SK-N-SH (cell line): ENCODE measurements around the gene ZNF586. TPM values are rescaled to one million over a fixed set of nuclear protein-coding genes. Genes with fewer than 3 reads are reported as not detected.
"Not testable (repeated sequence)": the region's sequence is repeated elsewhere in the genome, so short reads cannot be mapped to it uniquely, and the experiment has no call there.

Experiments
- CTCF ChIA-PET: fragments of 300-600, 350-600 bp; formaldehyde crosslinking; extraction: SDS; loops from one replicate; lab custom pipeline; 2021; lab: Yijun Ruan, JAX
- POLR2A ChIA-PET: fragments of 350-600 bp; sonication (Branson Sonifier 250); formaldehyde crosslinking; extraction: SDS; loops from one replicate; lab custom pipeline; 2020; ENCODE audit warnings: antibody characterized with exemption, inconsistent platforms; lab: Yijun Ruan, JAX
- DNase-seq: peaks from one replicate; pipeline ENCODE4 v3.0.0; 2012
- H2AFZ ChIP-seq: fragments of 200-600 bp; sonication (generic); 2 replicates; pipeline ENCODE4 v1.8.1; 2016; ENCODE audit warnings: antibody characterized with exemption, mild to moderate bottlenecking, low read depth
- H3F3A ChIP-seq: fragments of 200-600 bp; sonication (generic); replicated peaks from 2 replicates; pipeline ENCODE3; 2016; ENCODE audit warnings: antibody characterized with exemption, mild to moderate bottlenecking; ENCODE audit not compliant: insufficient read depth
- H3K27ac ChIP-seq, 2 experiments: fragments of 200-500 bp in 1 of 2; fragments of 200-600 bp in 1 of 2; sonication (Bioruptor generic) in 1 of 2; sonication (generic), shearing (Covaris generic) in 1 of 2; 2 replicates each; pipeline versions ENCODE4 v1.5.1 to v1.6.1; 2014 to 2016; ENCODE audit warnings: low read depth in 2 of 2, inconsistent platforms in 1 of 2, low read length in 1 of 2, mild to moderate bottlenecking in 1 of 2, mixed read lengths in 1 of 2
- H3K27me3 ChIP-seq: fragments of 200-600 bp; sonication (generic), shearing (Covaris generic); 2 replicates; pipeline ENCODE4 v1.6.1; 2016; ENCODE audit warnings: mixed run types; ENCODE audit not compliant: insufficient read depth
- H3K36me3 ChIP-seq, 2 experiments: fragments of 200-500 bp in 1 of 2; fragments of 200-600 bp in 1 of 2; sonication (Bioruptor generic) in 1 of 2; sonication (generic) in 1 of 2; replicated peaks in 1 of 2; 2 replicates each; pipeline versions ENCODE3 to v1.5.1; 2014 to 2016; ENCODE audit warnings: low read length in 1 of 2, mild to moderate bottlenecking in 1 of 2; ENCODE audit not compliant: insufficient read depth in 2 of 2, control insufficient read depth in 1 of 2
- H3K4me1 ChIP-seq, 2 experiments: fragments of 200-500 bp in 1 of 2; fragments of 200-600 bp in 1 of 2; sonication (Bioruptor generic) in 1 of 2; sonication (generic), shearing (Covaris generic) in 1 of 2; 2 replicates each; pipeline versions ENCODE4 v1.5.1 to v1.6.1; 2014 to 2016; ENCODE audit warnings: low read depth in 1 of 2, low read length in 1 of 2, mixed run types in 1 of 2; ENCODE audit not compliant: insufficient read depth in 2 of 2, control insufficient read depth in 1 of 2
- H3K4me2 ChIP-seq: fragments of 200-600 bp; sonication (generic), shearing (Covaris generic); 2 replicates; pipeline ENCODE4 v1.6.1; 2017; ENCODE audit warnings: mixed run types
- H3K4me3 ChIP-seq, 2 experiments: fragments of 200-500 bp in 1 of 2; fragments of 200-600 bp in 1 of 2; sonication (Bioruptor generic) in 1 of 2; sonication (generic), shearing (Covaris generic) in 1 of 2; 2 replicates each; pipeline versions ENCODE4 v1.5.1 to v1.8.1; 2014 to 2016; ENCODE audit warnings: low read depth in 2 of 2, inconsistent platforms in 1 of 2, low read length in 1 of 2, mild to moderate bottlenecking in 1 of 2, mixed read lengths in 1 of 2, moderate library complexity in 1 of 2
- H3K79me2 ChIP-seq: fragments of 200-600 bp; sonication (generic); 2 replicates; pipeline ENCODE4 v1.8.1; 2017; ENCODE audit warnings: mild to moderate bottlenecking; ENCODE audit not compliant: insufficient read depth
- H3K9ac ChIP-seq: fragments of 200-600 bp; sonication (generic); 2 replicates; pipeline ENCODE4 v1.6.1; 2017; ENCODE audit warnings: mixed run types
- H3K9me2 ChIP-seq: fragments of 200-600 bp; sonication (generic); 2 replicates; pipeline ENCODE4 v1.6.1; 2017; ENCODE audit warnings: mixed run types
- H3K9me3 ChIP-seq: fragments of 200-600 bp; sonication (generic); 2 replicates; pipeline ENCODE4 v1.6.1; 2017; ENCODE audit warnings: mixed run types, mild to moderate bottlenecking, moderate library complexity
- H4K20me1 ChIP-seq: fragments of 200-600 bp; sonication (generic); 2 replicates; pipeline ENCODE4 v1.6.1; 2017; ENCODE audit warnings: mild to moderate bottlenecking, mixed run types; ENCODE audit not compliant: insufficient read depth
- FOXM1 ChIP-seq: IDR thresholded peaks from 2 replicates; pipeline ENCODE4 v1.4.0; 2012; ENCODE audit warnings: low read depth, mild to moderate bottlenecking
- MEF2A ChIP-seq: IDR thresholded peaks from 2 replicates; pipeline ENCODE4 v1.4.0; 2012; ENCODE audit warnings: low read depth, borderline replicate concordance
- RAD21 ChIP-seq: IDR thresholded peaks from 2 replicates; pipeline ENCODE4 v1.6.1; 2012; ENCODE audit warnings: mild to moderate bottlenecking, low read length
- RXRA ChIP-seq: IDR thresholded peaks from 2 replicates; pipeline ENCODE4 v1.4.0; 2012; ENCODE audit warnings: low read depth, mild to moderate bottlenecking, borderline replicate concordance
- SMC3 ChIP-seq: IDR thresholded peaks from 2 replicates; pipeline ENCODE4 v1.6.1; 2012; ENCODE audit warnings: low read depth, low read length, improper control_type of control experiment
- TCF12 ChIP-seq: IDR thresholded peaks from 2 replicates; pipeline ENCODE4 v1.4.0; 2012
- WGBS: methylation state at CpG from one replicate; pipeline ENCODE4 v1.1.6; 2017; ENCODE audit warnings: low lambda C conversion rate; 5-methylcytosine and 5-hydroxymethylcytosine counted together
- polyA plus RNA-seq, 3 experiments: library from polyadenylated mRNA; depleted of rRNA; stranded (reverse); fragments of >200 nt; gene quantifications; 2 replicates each; pipeline ENCODE4 v1.2.3, GENCODE V29; 2012
- TF ChIP-seq, protein P1 (sequence below): IDR thresholded peaks from 2 replicates; pipeline ENCODE4 v1.4.0; 2012; ENCODE audit warnings: low read depth, borderline replicate concordance

ZNF586 gene
- polyA plus RNA-seq, 1 of the 3 experiments (the other 2 are of a cell fraction), result 3.5 TPM

DNA sequence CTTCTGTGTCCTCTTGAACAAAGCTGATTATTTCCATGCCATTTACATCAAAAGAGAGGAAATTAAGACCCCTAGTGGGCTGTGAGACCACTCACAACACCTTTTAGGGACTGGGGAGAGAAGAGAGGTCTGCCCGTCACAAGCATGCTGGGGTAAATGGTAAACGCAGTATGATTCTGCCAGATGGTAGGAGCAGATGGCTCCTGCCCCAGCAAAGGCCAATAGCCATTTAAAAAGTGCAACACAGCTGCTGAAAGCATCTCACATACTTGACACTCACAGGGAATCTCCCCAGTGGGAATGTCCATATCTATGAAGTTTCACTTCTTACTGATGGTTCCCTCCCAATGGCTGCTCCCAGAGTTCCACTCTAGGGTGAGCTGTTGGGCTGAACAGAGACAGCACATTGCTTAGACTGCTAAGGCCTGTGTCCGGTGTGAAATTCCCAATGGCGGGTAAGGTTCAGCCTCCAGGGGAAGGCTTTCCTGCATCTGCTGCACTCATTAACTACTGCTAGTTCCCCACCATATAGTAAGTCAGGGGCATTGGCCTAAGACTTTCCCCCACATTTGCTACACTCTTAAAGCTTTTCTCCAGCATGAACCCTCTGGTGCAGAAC is 49.5 kb upstream of the ZNF586 start (continued):
- TF ChIP-seq, protein P1, sequence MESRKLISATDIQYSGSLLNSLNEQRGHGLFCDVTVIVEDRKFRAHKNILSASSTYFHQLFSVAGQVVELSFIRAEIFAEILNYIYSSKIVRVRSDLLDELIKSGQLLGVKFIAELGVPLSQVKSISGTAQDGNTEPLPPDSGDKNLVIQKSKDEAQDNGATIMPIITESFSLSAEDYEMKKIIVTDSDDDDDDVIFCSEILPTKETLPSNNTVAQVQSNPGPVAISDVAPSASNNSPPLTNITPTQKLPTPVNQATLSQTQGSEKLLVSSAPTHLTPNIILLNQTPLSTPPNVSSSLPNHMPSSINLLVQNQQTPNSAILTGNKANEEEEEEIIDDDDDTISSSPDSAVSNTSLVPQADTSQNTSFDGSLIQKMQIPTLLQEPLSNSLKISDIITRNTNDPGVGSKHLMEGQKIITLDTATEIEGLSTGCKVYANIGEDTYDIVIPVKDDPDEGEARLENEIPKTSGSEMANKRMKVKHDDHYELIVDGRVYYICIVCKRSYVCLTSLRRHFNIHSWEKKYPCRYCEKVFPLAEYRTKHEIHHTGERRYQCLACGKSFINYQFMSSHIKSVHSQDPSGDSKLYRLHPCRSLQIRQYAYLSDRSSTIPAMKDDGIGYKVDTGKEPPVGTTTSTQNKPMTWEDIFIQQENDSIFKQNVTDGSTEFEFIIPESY, result no peak
- TF ChIP-seq RAD21 (no peak), SMC3 (no peak), TCF12 (no peak), FOXM1 (no peak), MEF2A (no peak)

DNA sequence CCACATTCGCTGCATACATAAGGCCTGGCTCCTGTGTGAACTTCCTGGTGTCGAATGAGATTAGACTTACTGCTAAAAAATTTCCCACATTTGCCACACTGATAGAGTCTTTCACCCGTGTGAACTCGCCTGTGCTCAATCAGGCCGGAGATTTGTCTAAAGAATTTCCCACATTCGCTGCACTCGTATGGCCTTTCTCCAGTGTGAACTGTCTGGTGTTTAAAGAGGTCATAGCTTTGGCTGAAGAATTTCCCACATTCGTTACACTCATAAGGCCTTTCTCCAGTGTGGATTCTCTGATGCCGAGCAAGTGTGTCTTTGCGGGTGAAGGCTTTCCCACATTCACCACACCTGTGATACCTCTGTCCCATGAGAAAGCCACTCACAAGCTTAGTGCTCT is 48.6 kb upstream of the ZNF586 start:
- H3F3A ChIP-seq, result no peaks in the 10 kb centered on the region
- H3K27me3 ChIP-seq, result no peaks in the 10 kb centered on the region
- no peak overlapping the region for H3K4me2 ChIP-seq
- H3K9ac ChIP-seq, result no peak overlapping the region
- WGBS, result 93% methylated on average over 10 of the region's 10 CpGs
- DNase-seq, result no peak
- H3K4me1 ChIP-seq, result no peaks in the 10 kb centered on the region
- peaks cover 0 to 17% of the 10 kb centered on the region in 2 experiments for H3K36me3 ChIP-seq
- CTCF ChIA-PET, result no interaction called here
- H3K4me3 ChIP-seq, result no peak overlapping the region; a peak in 1 of 4 replicates
- peaks cover 4% of the 10 kb centered on the region; the same call in 1 of the 2 replicates for H3K9me3 ChIP-seq
- H2AFZ ChIP-seq, result no peak overlapping the region
- no peaks in the 10 kb centered on the region for H3K9me2 ChIP-seq
- H4K20me1 ChIP-seq, result no peaks in the 10 kb centered on the region
- TF ChIP-seq, protein P1, result no peak
- TF ChIP-seq RXRA, result no peak
- TF ChIP-seq MEF2A, result no peak
- no peaks in the 10 kb centered on the region; the same call in 1 of the 2 replicates for H3K79me2 ChIP-seq
- H3K27ac ChIP-seq, result no peak overlapping the region
- POLR2A ChIA-PET, result no interaction called here

DNA sequence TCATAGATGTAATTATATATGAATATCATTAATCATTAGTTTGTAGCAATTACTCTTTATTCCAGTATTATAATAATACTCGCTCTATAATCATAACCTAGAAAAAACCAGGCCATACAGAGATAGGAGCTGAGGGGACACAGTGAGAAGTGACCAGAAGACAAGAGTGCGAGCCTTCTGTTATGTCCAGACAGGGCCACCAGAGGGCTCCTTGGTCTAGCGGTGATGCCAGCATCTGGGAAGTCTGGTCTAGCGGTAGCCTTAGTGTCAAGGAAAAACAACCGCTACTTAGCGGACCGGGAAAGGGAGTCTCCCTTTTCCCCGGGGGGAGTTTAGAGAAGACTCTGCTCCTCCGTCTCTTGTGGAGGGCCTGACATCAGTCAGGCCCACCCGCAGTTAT is 31.2 kb upstream of the ZNF586 start:
- H3K9ac ChIP-seq, H3K79me2 ChIP-seq, H3K27ac ChIP-seq, POLR2A ChIA-PET, H3F3A ChIP-seq, H3K4me3 ChIP-seq, DNase-seq, CTCF ChIA-PET, H3K4me2 ChIP-seq, H3K27me3 ChIP-seq, H2AFZ ChIP-seq, H3K4me1 ChIP-seq, H3K36me3 ChIP-seq, H3K9me2 ChIP-seq, H4K20me1 ChIP-seq: not testable (repeated sequence)
- WGBS, result 61% methylated on average over 10 of the region's 10 CpGs
- 0 out of 2 replicates have a peak, but pooled peaks cover 12% of the 10 kb centered on the region for H3K9me3 ChIP-seq

DNA sequence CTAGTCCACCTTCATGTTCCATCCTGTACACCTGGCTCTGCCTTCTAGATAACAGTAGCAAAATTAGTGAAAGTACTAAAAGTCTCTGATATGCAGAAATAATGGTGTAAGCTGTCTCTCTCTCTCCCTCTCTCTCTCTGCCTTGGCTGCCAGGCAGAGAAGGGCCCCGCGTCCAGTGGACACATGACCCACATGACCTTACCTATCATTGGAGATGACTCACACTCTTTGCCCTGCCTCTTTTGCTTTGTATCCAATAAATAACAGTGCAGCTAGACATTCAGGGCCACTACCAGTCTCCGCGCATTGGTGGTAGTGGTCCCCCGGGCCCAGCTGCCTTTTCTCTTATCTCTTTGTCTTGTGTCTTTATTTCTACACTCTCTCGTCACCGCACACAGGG is 30.7 kb upstream of the ZNF586 start:
- H3F3A ChIP-seq, DNase-seq, CTCF ChIA-PET, H3K4me2 ChIP-seq, H4K20me1 ChIP-seq, H3K79me2 ChIP-seq, H3K9me2 ChIP-seq, H3K27me3 ChIP-seq, POLR2A ChIA-PET, H2AFZ ChIP-seq, H3K4me3 ChIP-seq, H3K27ac ChIP-seq, H3K36me3 ChIP-seq, H3K4me1 ChIP-seq, H3K9ac ChIP-seq, H3K9me3 ChIP-seq: not testable (repeated sequence)
- WGBS, result 90% methylated on average over 7 of the region's 7 CpGs
